22Rv1 (cell line): ENCODE measurements around the gene SLC9C2.
"Not testable (repeated sequence)": the region's sequence is repeated elsewhere in the genome, so short reads cannot be mapped to it uniquely, and the experiment has no call there.

Experiments used
- CTCF ChIP-seq: fragments of 450-650 bp; IDR thresholded peaks from 2 replicates; pipeline ENCODE4 v1.5.1; 2017; ENCODE audit warnings: mild to moderate bottlenecking
- ZFX ChIP-seq: fragments of 450-650 bp; IDR thresholded peaks from 2 replicates; pipeline ENCODE4 v1.6.1; 2017; ENCODE audit warnings: antibody characterized with exemption, borderline replicate concordance

- TF ChIP-seq CTCF, ZFX: not testable (repeated sequence)
Observed at GRCh38 chr1:173642450-173643139, 39.7 kb upstream of the SLC9C2 start.
